H1 (cell line): ENCODE measurements around the gene SLC15A3. TPM values are rescaled to one million over a fixed set of nuclear protein-coding genes. Genes with fewer than 3 reads are reported as not detected.

ENCODE experiments used
- BACH1 ChIP-seq: IDR thresholded peaks from 2 replicates; pipeline ENCODE4 v1.6.1; 2012; ENCODE audit warnings: low read length, improper control_type of control experiment
- CEBPB ChIP-seq: IDR thresholded peaks from 2 replicates; pipeline ENCODE4 v1.6.1; 2012; ENCODE audit warnings: low read depth, low read length
- HDAC2 ChIP-seq, 2 experiments: fragments of 300-600 bp in 1 of 2; sonication (generic) in 1 of 2; IDR thresholded peaks; 2 replicates each; pipeline ENCODE4 v1.6.1; 2011 to 2012; ENCODE audit warnings: low read depth in 2 of 2, low read length in 2 of 2, mild to moderate bottlenecking in 2 of 2, moderate library complexity in 2 of 2, borderline replicate concordance in 1 of 2, inconsistent platforms in 1 of 2
- HDAC6 ChIP-seq: IDR thresholded peaks from one replicate; pipeline ENCODE4 v1.7.1; 2012; ENCODE audit warnings: low read depth, mild to moderate bottlenecking, inconsistent platforms, low read length, moderate library complexity
- KDM1A ChIP-seq: fragments of 200-600, 300-600 bp; sonication (generic); IDR thresholded peaks from 2 replicates; pipeline ENCODE4 v1.7.1; 2016; ENCODE audit warnings: mild to moderate bottlenecking, low read length, borderline replicate concordance
- RFX5 ChIP-seq: IDR thresholded peaks from 2 replicates; pipeline ENCODE4 v1.6.1; 2011; ENCODE audit warnings: low read depth, low read length, improper control_type of control experiment, borderline replicate concordance
- RNF2 ChIP-seq: fragments of 200-900, 300-1000 bp; sonication (generic); IDR thresholded peaks from 2 replicates; pipeline ENCODE4 v1.7.1; 2016; ENCODE audit warnings: borderline replicate concordance, low read depth, mild to moderate bottlenecking, antibody characterized with exemption, low read length; ENCODE audit not compliant: poor library complexity, severe bottlenecking; ENCODE audit errors: missing control alignments
- polyA plus RNA-seq, 7 experiments: library from polyadenylated mRNA; depleted of rRNA in 3 of 7; stranded (reverse) in 5 of 7; unstranded in 2 of 7; fragments of >200 nt in 5 of 7; fragments of 200-250 nt in 2 of 7; gene quantifications; 1 replicate in 5 of 7; 2 replicates in 1 of 7; 4 replicates in 1 of 7; pipeline versions ENCODE4 v1.2.1 to v1.2.3, GENCODE V29; 2011 to 2013; ENCODE audit warnings: missing spikeins in 2 of 7, mixed read lengths in 2 of 7
- total RNA-seq: library from RNA; stranded (reverse); fragmentation: NEBNext Ultra II Directional; extraction: Animal tissue kit (Norgen Biotek cat#: 25700); gene quantifications from 2 replicates; pipeline ENCODE4 v1.2.1, GENCODE V29; 2021

SLC15A3 gene
- total and polyA plus RNA-seq, 2 of the 8 experiments (the other 6 are each of a cell fraction or from before 2014, with no cell fraction given), result 25.8 to 31.0 TPM

- no peak for TF ChIP-seq HDAC6
- TF ChIP-seq RFX5, result no peak
- no peak for TF ChIP-seq RNF2
- TF ChIP-seq KDM1A, result no peak
- no peak for TF ChIP-seq CEBPB
- no peak for TF ChIP-seq BACH1
- TF ChIP-seq HDAC2 (IDR thresholded peaks at IDR 0.05; ENCODE audit: borderline replicate concordance in 1 of 2, low read depth in 2 of 2, low read length in 2 of 2), result no peak
- TF ChIP-seq, all 59 proteins: peak for 0
These were observed 30.1 kb downstream of the SLC15A3 start (continued) for GRCh38 chr11:60921777-60922335.
